Heart left ventricle (tissue), 13 donors: ENCODE measurements around the gene TAS2R10.

ENCODE experiments used
- POLR2A ChIP-seq, 2 donors: fragments of 450-650 bp; IDR thresholded peaks; one replicate each; pipeline ENCODE4 v1.6.1; 2017; ENCODE audit warnings: antibody characterized with exemption in 2 of 2, mild to moderate bottlenecking in 2 of 2, moderate library complexity in 2 of 2
- TF ChIP-seq, protein P1 (sequence below), 12 donors: fragments of 200-600 bp; sonication (generic) in 4 of 12; IDR thresholded peaks; one replicate each; pipeline versions ENCODE4 v1.5.0 to v1.8.0; 2018 to 2022; ENCODE audit warnings: antibody characterized with exemption in 12 of 12, mild to moderate bottlenecking in 5 of 12
- donor health status: ischemic (EF 13 %, LVEDD 7.1; RV severe dilation, severe dysfunction).
- donor health status: DM: no; HTN: yes; CAD: no.
- donor health status: DM: no; HTN: no; CAD: no.
- donor health status: ischemic (EF 25% LVEDD 6.9; RV normal size, moderate dysfunction).
- donor health status: ischemic (EF 25% LVEDD 5.7; RV mildly dilated, moderate dysfunction).
- donor health status: ischemic (EF 35%, LVEDD 5.7; RV mildly dilated, moderate dysfunction).
- donor health status: nonischemic (EF 11% LVEDD 7.7; RV severe dilation, severe dysfunction).
- donor health status: DM: yes; HTN: yes; CAD: no.
- donor health status: PGD.
- donor health status: ischemic (EF 29% LVEDD 5.4; RV normal size, mild dysfunction).
- donor health status: nonischemic (EF 23%, LVEDD 6.1; RV moderate dilation, normal function).

DNA sequence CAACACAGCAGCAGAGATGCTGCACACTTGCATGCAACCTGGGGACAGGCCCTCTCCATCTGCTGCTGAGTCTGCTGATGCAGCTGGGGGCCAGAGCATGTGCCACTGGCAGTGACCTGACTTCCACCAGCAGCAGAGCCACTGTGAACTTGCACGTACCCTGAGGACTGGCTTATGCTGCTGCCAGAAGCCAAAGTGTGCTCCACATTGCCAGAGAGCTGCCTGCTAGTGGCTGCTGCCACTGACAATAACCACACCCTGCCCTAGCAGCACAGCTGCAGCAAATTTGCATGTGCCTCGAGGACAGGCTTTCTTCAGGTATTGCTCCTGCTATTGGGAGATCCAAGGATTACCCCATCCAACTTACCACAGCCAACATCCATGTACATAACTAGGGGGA lies 27.6 kb upstream of the TAS2R10 start:
- TF ChIP-seq, protein P1, sequence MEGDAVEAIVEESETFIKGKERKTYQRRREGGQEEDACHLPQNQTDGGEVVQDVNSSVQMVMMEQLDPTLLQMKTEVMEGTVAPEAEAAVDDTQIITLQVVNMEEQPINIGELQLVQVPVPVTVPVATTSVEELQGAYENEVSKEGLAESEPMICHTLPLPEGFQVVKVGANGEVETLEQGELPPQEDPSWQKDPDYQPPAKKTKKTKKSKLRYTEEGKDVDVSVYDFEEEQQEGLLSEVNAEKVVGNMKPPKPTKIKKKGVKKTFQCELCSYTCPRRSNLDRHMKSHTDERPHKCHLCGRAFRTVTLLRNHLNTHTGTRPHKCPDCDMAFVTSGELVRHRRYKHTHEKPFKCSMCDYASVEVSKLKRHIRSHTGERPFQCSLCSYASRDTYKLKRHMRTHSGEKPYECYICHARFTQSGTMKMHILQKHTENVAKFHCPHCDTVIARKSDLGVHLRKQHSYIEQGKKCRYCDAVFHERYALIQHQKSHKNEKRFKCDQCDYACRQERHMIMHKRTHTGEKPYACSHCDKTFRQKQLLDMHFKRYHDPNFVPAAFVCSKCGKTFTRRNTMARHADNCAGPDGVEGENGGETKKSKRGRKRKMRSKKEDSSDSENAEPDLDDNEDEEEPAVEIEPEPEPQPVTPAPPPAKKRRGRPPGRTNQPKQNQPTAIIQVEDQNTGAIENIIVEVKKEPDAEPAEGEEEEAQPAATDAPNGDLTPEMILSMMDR (IDR thresholded peaks at IDR 0.05), result no peak
- TF ChIP-seq POLR2A (IDR thresholded peaks at IDR 0.05), result no peak
